Stimulated activated CD4-positive, alpha-beta T cell treated with anti-CD3 and anti-CD28 coated beads, TNF-alpha, amount 100 ng/mL, for 24 hours (primary cell): ENCODE data around the gene CADM1.

ENCODE experiments used
- DNase-seq, 3 experiments: peaks; one replicate each; pipeline ENCODE4 v3.0.0-alpha.2; 2020; ENCODE audit warnings: low read depth in 3 of 3

Gene CADM1

GRCh38 chr11:115247361-115247760, 256.9 kb downstream of the CADM1 start:
- DNase-seq: no peak

GRCh38 chr11:115244758-115245157, 259.5 kb downstream of the CADM1 start:
- no peak for DNase-seq

GRCh38 chr11:115244296-115244695, 259.9 kb downstream of the CADM1 start:
- DNase-seq: no peak

- DNase-seq: no peak
Observed at GRCh38 chr11:115242982-115243381, 261.2 kb downstream of the CADM1 start.

GRCh38 chr11:115241899-115242298, 262.3 kb downstream of the CADM1 start:
- no peak for DNase-seq

- no peak for DNase-seq
Observed at GRCh38 chr11:115238791-115239190, 265.4 kb downstream of the CADM1 start.

DNA sequence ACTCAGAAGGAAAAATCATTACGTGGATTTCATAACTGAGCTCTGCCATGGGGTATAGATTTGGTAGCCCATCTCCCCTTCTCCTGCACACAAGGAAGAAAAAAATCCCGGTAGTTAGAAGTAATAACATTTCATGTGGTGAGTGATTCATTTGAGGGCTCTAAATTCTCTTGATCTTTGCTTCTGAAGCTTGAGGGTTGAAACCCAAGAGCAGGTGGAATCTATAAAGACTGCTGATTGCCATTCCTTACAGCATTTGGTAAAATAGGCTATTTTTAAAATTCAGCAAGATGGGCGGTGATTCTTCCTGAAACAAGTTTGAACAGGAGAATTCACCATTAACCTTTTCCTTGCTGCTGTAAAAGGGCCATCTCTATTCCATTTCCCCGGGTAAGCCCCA, 266.1 kb downstream of the CADM1 start:
- DNase-seq: no peak

- DNase-seq: no peak
Observed at GRCh38 chr11:115237578-115237977, 266.6 kb downstream of the CADM1 start.

- DNase-seq: no peak
Observed at GRCh38 chr11:115234794-115235193, 269.4 kb downstream of the CADM1 start.

- no peak for DNase-seq
Observed at GRCh38 chr11:115226556-115226955, 277.7 kb downstream of the CADM1 start.

DNA sequence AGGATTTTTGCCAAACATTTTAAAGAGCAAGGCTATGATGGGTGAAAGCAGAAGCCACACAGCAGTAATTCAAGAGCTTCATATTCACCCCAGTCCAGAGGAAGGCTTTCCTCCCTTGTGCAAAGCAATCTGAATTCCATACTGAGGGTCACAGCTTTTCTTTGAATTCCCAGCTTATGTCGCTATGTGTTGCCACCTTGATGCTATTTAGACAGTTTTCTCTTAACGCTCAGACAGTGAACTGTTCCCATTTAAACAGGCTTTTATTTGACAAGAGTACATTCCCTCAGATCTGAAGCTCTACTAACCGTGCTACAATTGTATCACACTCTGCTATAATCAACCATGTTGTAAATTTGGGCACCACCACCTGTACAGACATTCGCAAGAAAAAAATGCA, 279.7 kb downstream of the CADM1 start:
- DNase-seq: no peak

- no peak for DNase-seq
Observed at GRCh38 chr11:115222863-115223530, 281.2 kb downstream of the CADM1 start.

DNA sequence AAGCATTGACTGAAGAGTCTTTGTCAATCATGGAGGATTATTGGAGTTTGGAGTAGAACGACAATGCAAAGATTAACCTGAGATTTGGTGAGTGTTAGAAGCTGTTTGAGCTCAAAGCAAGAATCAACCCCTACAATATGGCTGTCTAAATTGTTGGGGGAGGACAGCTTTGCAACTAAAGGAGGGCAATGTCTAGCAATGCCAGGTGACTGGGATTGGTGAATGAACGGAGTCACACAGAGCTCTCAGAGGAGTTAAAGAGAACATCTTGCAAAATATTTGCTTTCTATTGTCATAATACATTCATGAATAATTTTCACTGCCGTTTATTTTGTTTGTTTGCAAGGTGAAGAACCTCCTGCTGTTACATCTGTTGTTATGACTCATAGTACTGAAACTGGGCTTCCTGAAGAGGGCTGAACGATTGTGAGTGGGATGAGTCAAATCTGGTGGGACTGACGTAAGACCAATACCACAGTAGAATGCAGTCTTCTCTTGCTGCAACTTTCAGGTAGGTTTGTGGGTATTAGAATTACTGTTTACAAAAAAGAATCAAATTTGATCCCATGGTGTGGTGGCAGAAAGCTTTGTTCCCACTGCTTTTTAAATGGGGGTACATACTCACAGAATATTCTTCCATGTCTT, 281.9 kb downstream of the CADM1 start:
- peak in 1 of 3 experiments; percentile 2 for DNase-seq

GRCh38 chr11:115221461-115222069, 282.6 kb downstream of the CADM1 start:
- DNase-seq: no peak

- no peak for DNase-seq
Observed at GRCh38 chr11:115220911-115221310, 283.3 kb downstream of the CADM1 start.

DNA sequence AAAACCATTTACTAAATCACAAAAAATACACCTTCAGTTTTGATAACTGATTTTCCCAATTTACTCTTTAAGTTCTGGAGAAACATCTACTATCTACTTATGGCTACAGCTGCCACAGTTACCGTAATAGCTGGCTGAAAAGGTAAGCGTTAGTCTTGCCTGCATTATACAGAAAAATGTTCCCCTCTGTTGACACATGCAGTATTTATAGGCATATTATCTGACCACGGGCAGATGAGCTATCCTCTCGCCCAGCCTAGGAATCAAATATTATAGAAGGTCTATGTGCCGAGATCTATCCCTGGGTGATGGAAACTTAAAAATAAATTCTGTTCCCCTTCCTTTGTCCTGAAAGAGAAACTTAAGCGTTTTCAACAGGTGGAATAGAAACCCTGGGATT, 283.8 kb downstream of the CADM1 start:
- no peak for DNase-seq

GRCh38 chr11:115219376-115219775, 284.8 kb downstream of the CADM1 start:
- DNase-seq: no peak

- no peak for DNase-seq
Observed at GRCh38 chr11:115217726-115218311, 286.4 kb downstream of the CADM1 start.

DNA sequence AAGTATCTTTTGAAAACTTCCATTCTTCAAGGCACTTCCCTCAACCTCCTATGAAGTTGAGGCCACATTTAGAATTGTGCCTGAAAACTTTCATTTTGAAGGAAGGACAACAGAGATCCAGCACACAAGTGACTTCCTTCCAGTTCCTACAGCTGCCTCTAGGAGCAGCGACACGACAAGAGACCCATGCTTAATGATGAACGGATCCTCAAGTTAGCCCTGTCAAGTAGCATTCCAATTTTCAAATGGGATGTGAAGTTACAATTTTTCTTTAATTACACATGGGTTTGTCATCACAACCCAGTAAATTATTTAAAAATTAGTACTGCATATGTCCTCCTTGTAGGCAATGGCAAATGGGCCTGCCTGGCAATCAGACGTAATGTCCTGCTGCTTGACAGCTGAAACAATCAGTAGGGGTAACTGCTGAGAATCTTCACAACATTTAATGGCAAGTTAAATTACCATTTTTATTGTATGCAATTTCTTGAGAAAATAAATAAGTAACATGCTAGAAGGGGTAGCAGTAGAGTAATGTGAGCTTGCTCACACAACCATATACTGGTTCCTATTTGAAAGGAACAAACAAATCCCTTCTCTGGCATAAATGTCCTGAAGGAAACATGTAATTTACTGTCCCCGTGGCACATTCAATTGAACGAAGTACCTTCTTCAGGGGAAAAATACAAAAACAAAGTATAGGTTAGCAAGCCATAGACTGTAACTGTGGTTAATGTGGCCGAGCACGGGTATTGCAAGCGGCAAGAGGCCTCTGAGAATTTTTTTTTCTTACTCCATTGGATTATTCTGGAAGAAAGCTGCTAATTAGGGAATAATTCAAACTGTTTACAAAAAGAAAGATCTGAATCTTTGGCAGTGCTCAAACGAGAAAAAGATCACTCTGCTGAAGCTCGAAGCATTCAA, 288.3 kb downstream of the CADM1 start:
- DNase-seq: no peak

- no peak for DNase-seq
Observed at GRCh38 chr11:115214644-115215234, 289.5 kb downstream of the CADM1 start.

DNA sequence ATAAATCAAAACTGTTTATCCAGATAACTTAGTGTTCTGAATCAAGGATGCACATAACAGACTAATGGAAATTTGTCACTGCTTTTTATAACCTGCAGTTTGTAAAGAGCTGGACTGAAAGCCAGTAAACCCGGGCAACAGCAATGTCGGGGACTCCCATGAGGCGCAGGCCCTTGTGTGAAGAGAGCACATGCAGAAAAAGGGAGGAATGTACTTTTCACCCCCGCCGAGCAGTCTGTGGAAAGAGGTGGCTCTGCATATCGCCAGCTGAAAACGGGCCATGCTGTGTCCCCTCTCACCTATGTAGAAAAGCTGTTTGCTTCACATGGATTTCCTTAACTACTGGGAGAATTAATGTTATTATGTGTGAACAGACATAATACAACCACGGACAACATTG, 291.2 kb downstream of the CADM1 start:
- DNase-seq: no peak
